Hepatocyte (in vitro differentiated cells): Measurements from ENCODE around the gene ARMC2. TPM values are rescaled to one million over a fixed set of nuclear protein-coding genes. Genes with fewer than 3 reads are reported as not detected.
A peak's percentile ranks its signal among the peaks of the same experiment; 100 is the strongest.

Experiments
- DNase-seq: peaks from one replicate; pipeline ENCODE4 v3.0.0-alpha.2; 2016; ENCODE audit warnings: low spot score
- H2AFZ ChIP-seq: fragments of 200-600 bp; sonication (generic); 2 replicates; pipeline ENCODE4 v1.6.0; 2016; ENCODE audit warnings: antibody characterized with exemption, mild to moderate bottlenecking
- H3K27ac ChIP-seq: fragments of 200-600 bp; sonication (generic); 2 replicates; pipeline ENCODE4 v1.5.1; 2016; ENCODE audit warnings: mild to moderate bottlenecking
- H3K27me3 ChIP-seq: fragments of 200-600 bp; sonication (generic); 2 replicates; pipeline ENCODE4 v1.6.1; 2016
- H3K36me3 ChIP-seq: fragments of 200-600 bp; sonication (generic); replicated peaks from 2 replicates; pipeline ENCODE4 v1.5.1; 2016; ENCODE audit warnings: low read depth; ENCODE audit not compliant: insufficient read depth
- H3K4me1 ChIP-seq: fragments of 200-600 bp; sonication (generic); 2 replicates; pipeline ENCODE4 v1.5.1; 2016; ENCODE audit warnings: mild to moderate bottlenecking, moderate library complexity; ENCODE audit not compliant: insufficient read depth
- H3K4me2 ChIP-seq: fragments of 200-600 bp; sonication (generic); 2 replicates; pipeline ENCODE4 v1.6.0; 2016
- H3K4me3 ChIP-seq: fragments of 200-600 bp; sonication (generic); 2 replicates; pipeline ENCODE4 v1.5.1; 2016; ENCODE audit warnings: mild to moderate bottlenecking
- H3K79me2 ChIP-seq: fragments of 200-600 bp; sonication (generic); 2 replicates; pipeline ENCODE4 v1.6.0; 2017; ENCODE audit warnings: mild to moderate bottlenecking
- H3K9me2 ChIP-seq: fragments of 200-600 bp; sonication (generic); replicated peaks from 2 replicates; pipeline ENCODE4 v1.6.0; 2017; ENCODE audit warnings: mild to moderate bottlenecking; ENCODE audit not compliant: insufficient read depth
- H3K9me3 ChIP-seq: fragments of 200-600 bp; sonication (generic); 2 replicates; pipeline ENCODE4 v1.5.1; 2016; ENCODE audit warnings: low read depth, mild to moderate bottlenecking
- H4K20me1 ChIP-seq: fragments of 200-600 bp; sonication (generic); 2 replicates; pipeline ENCODE4 v1.6.0; 2016; ENCODE audit warnings: mild to moderate bottlenecking; ENCODE audit not compliant: insufficient read depth, poor library complexity, severe bottlenecking
- CTCF ChIP-seq: fragments of 200-600 bp; sonication (generic); IDR thresholded peaks from 2 replicates; pipeline ENCODE4 v1.5.1; 2016; ENCODE audit warnings: antibody characterized with exemption, mild to moderate bottlenecking; ENCODE audit not compliant: poor library complexity
- EZH2 ChIP-seq: fragments of 200-600 bp; sonication (generic); IDR thresholded peaks from 2 replicates; pipeline ENCODE4 v1.6.1; 2016; ENCODE audit warnings: antibody characterized with exemption, mild to moderate bottlenecking, borderline replicate concordance
- EZH2phosphoT487 ChIP-seq: fragments of 200-600 bp; sonication (generic); IDR thresholded peaks from one replicate; pipeline ENCODE4 v1.6.1; 2018; ENCODE audit warnings: antibody characterized with exemption, mild to moderate bottlenecking, low read depth, moderate library complexity; ENCODE audit not compliant: unreplicated experiment, severe bottlenecking
- WGBS: methylation state at CpG from one replicate; pipeline ENCODE4 v1.1.6; 2016; ENCODE audit warnings: low lambda C conversion rate; ENCODE audit errors: missing lambda C conversion rate; 5-methylcytosine and 5-hydroxymethylcytosine counted together
- polyA plus RNA-seq: library from polyadenylated mRNA; unstranded; fragments of >200 nt; fragmentation: Nextera tagmentation; extraction: Ambion mirVana; gene quantifications from 2 replicates; pipeline ENCODE4 v1.2.1, GENCODE V29; 2016
- total RNA-seq: library from RNA; depleted of rRNA; stranded (reverse); fragments of >200 nt; gene quantifications from 2 replicates; pipeline ENCODE4 v1.2.3, GENCODE V29; 2014

The ARMC2 gene
- total and polyA plus RNA-seq, 2 experiments from 2014 or later = 2.8 to 4.8 TPM

- H3K27me3 ChIP-seq = no peaks in the 10 kb centered on the region
- no peak for TF ChIP-seq CTCF
- no peak for TF ChIP-seq EZH2phosphoT487
- TF ChIP-seq EZH2 = no peak
- H4K20me1 ChIP-seq = no peaks in the 10 kb centered on the region
- H3K4me3 ChIP-seq = no peak overlapping the region
- no peak overlapping the region for H2AFZ ChIP-seq
- no peak for DNase-seq
- no peaks in the 10 kb centered on the region for H3K79me2 ChIP-seq
- H3K4me1 ChIP-seq = no peaks in the 10 kb centered on the region
- H3K36me3 ChIP-seq = no peaks in the 10 kb centered on the region
- peak overlapping the region; percentile 10 for H3K27ac ChIP-seq
- 68% methylated on average over 7 of the region's 7 CpGs for WGBS
- no peaks in the 10 kb centered on the region for H3K9me2 ChIP-seq
- no peak overlapping the region for H3K4me2 ChIP-seq
- H3K9me3 ChIP-seq = no peaks in the 10 kb centered on the region
Measured at GRCh38 chr6:108877046-108877751, 29.0 kb downstream of the ARMC2 start.

- H4K20me1 ChIP-seq = no peaks in the 10 kb centered on the region
- H3K4me1 ChIP-seq = no peaks in the 10 kb centered on the region
- H3K27me3 ChIP-seq = no peaks in the 10 kb centered on the region
- no peaks in the 10 kb centered on the region for H3K79me2 ChIP-seq
- 100% methylated on average over 2 of the region's 2 CpGs for WGBS
- no peaks in the 10 kb centered on the region for H3K36me3 ChIP-seq
- no peak overlapping the region for H3K4me2 ChIP-seq
- H3K9me2 ChIP-seq = no peaks in the 10 kb centered on the region
- no peak for DNase-seq
- TF ChIP-seq EZH2phosphoT487 (no peak), CTCF (no peak), EZH2 (no peak)
- no peak overlapping the region for H3K27ac ChIP-seq
- H3K9me3 ChIP-seq = no peaks in the 10 kb centered on the region
- no peak overlapping the region for H3K4me3 ChIP-seq
- no peak overlapping the region for H2AFZ ChIP-seq
Measured at GRCh38 chr6:108878942-108879341, 30.7 kb downstream of the ARMC2 start.

GRCh38 chr6:108883172-108883571, 35.0 kb downstream of the ARMC2 start:
- Histone ChIP-seq H3K9me2 (no peaks in the 10 kb centered on the region), H3K36me3 (no peaks in the 10 kb centered on the region), H3K79me2 (no peaks in the 10 kb centered on the region), H3K27ac (no peak overlapping the region), H3K9me3 (no peaks in the 10 kb centered on the region), H3K4me3 (no peak overlapping the region), H4K20me1 (no peaks in the 10 kb centered on the region), H2AFZ (no peak overlapping the region), H3K4me2 (no peak overlapping the region), H3K27me3 (no peaks in the 10 kb centered on the region), H3K4me1 (no peaks in the 10 kb centered on the region)
- WGBS = 94% methylated on average over 1 of the region's 1 CpG
- TF ChIP-seq EZH2 (no peak), EZH2phosphoT487 (no peak), CTCF (no peak)
- no peak for DNase-seq
